HepG2 (cell line): ENCODE data around the gene DNAJC11. TPM values are rescaled to one million over a fixed set of nuclear protein-coding genes. Genes with fewer than 3 reads are reported as not detected.

Source experiments
- ARNTL ChIP-seq: sonication (generic); formaldehyde crosslinking; IDR thresholded peaks from 2 replicates; pipeline ENCODE4 v1.4.0; 2020; ENCODE audit warnings: mild to moderate bottlenecking, missing genetic modification reagents
- BCLAF1 ChIP-seq: fragments of 450-650 bp; IDR thresholded peaks from 2 replicates; pipeline ENCODE4 v1.6.1; 2017; ENCODE audit warnings: mild to moderate bottlenecking
- CBX5 ChIP-seq: sonication (generic); formaldehyde crosslinking; IDR thresholded peaks from 2 replicates; pipeline ENCODE4 v1.4.0; 2020; ENCODE audit warnings: missing genetic modification reagents, borderline replicate concordance
- CHD4 ChIP-seq: fragments of 200-600 bp; sonication (generic); IDR thresholded peaks from 2 replicates; pipeline ENCODE4 v1.7.0; 2017; ENCODE audit warnings: mild to moderate bottlenecking, low read length, borderline replicate concordance
- DNMT1 ChIP-seq: sonication (generic); formaldehyde crosslinking; IDR thresholded peaks from 2 replicates; pipeline ENCODE4 v1.5.1; 2020; ENCODE audit warnings: mild to moderate bottlenecking, missing genetic modification reagents
- HNF4G ChIP-seq, 2 experiments: sonication (generic) in 1 of 2; formaldehyde crosslinking in 1 of 2; IDR thresholded peaks; 2 replicates each; pipeline versions ENCODE4 v1.4.0 to v1.6.1; 2011 to 2020; ENCODE audit warnings: borderline replicate concordance in 2 of 2, low read depth in 2 of 2, mild to moderate bottlenecking in 2 of 2, low read length in 1 of 2, missing genetic modification reagents in 1 of 2, moderate library complexity in 1 of 2
- MAF1 ChIP-seq: sonication (generic); formaldehyde crosslinking; IDR thresholded peaks from 2 replicates; pipeline ENCODE4 v1.5.0; 2020; ENCODE audit warnings: missing genetic modification reagents, borderline replicate concordance
- PCBP2 ChIP-seq: fragments of 200-400 bp; formaldehyde crosslinking; optimal IDR thresholded peaks from 2 replicates; pipeline ENCODE3; 2018; ENCODE audit warnings: low read length, low read depth; ENCODE audit not compliant: poor library complexity, severe bottlenecking
- POGZ ChIP-seq: sonication (generic); formaldehyde crosslinking; IDR thresholded peaks from 2 replicates; pipeline ENCODE4 v1.4.0; 2020; ENCODE audit warnings: mild to moderate bottlenecking, missing genetic modification reagents
- REST ChIP-seq, 2 experiments: IDR thresholded peaks; 2 replicates each; pipeline ENCODE4 v1.6.1; 2011 to 2012; ENCODE audit warnings: low read length in 2 of 2, borderline replicate concordance in 1 of 2, low read depth in 1 of 2, mild to moderate bottlenecking in 1 of 2, moderate library complexity in 1 of 2
- SATB2 ChIP-seq: sonication (generic); formaldehyde crosslinking; IDR thresholded peaks from 2 replicates; pipeline ENCODE4 v1.5.0; 2020; ENCODE audit warnings: missing genetic modification reagents
- ZBTB20 ChIP-seq: sonication (generic); formaldehyde crosslinking; IDR thresholded peaks from 2 replicates; pipeline ENCODE4 v1.8.1; 2023; ENCODE audit warnings: missing genetic modification reagents, low read depth, mild to moderate bottlenecking, borderline replicate concordance
- ZNF143 ChIP-seq: sonication (generic); formaldehyde crosslinking; IDR thresholded peaks from 2 replicates; pipeline ENCODE4 v1.4.0; 2020; ENCODE audit warnings: missing genetic modification reagents
- ZNF337 ChIP-seq: sonication (generic); formaldehyde crosslinking; IDR thresholded peaks from 2 replicates; pipeline ENCODE4 v1.5.1; 2020; ENCODE audit warnings: missing genetic modification reagents, low read depth, mild to moderate bottlenecking, borderline replicate concordance
- ZNF687 ChIP-seq: sonication (generic); formaldehyde crosslinking; IDR thresholded peaks from 2 replicates; pipeline ENCODE4 v1.5.1; 2020; ENCODE audit warnings: mild to moderate bottlenecking, missing genetic modification reagents, moderate library complexity
- polyA plus RNA-seq, 8 experiments: library from polyadenylated mRNA; depleted of rRNA in 3 of 8; stranded (reverse) in 7 of 8; unstranded in 1 of 8; fragments of >200 nt; fragmentation: Illumina TruSeq in 4 of 8; extraction: Trizol in 4 of 8; gene quantifications; 2 replicates each; pipeline versions ENCODE4 v1.2.1 to v1.2.3, GENCODE V29; 2011 to 2016; ENCODE audit warnings: low read depth in 4 of 8, missing spikeins in 1 of 8, mixed read lengths in 1 of 8; ENCODE audit not compliant: insufficient read depth in 1 of 8
- total RNA-seq, 5 experiments: library from RNA; depleted of rRNA; stranded (reverse); fragments of >200 nt; fragmentation: Illumina TruSeq; extraction: Trizol; gene quantifications; 2 replicates each; pipeline ENCODE4 v1.2.3, GENCODE V29; 2016; ENCODE audit warnings: low read depth in 1 of 5
- TF ChIP-seq, protein P1 (sequence below): IDR thresholded peaks from 2 replicates; pipeline ENCODE4 v1.6.1; 2016; ENCODE audit warnings: mild to moderate bottlenecking

The DNAJC11 gene
- total and polyA plus RNA-seq, 2 of the 13 experiments (the other 11 are each of a cell fraction or from before 2014, with no cell fraction given): 25.1 to 47.6 TPM

GRCh38 chr1:6602669-6603237 is 98.9 kb downstream of the DNAJC11 start, which contains the start of gene KLHL21 (continued):
- TF ChIP-seq ZNF143 (no peak; the same call in 1 of the 2 replicates), ZNF687 (CRISPR knock-in tag) (peak; percentile 47), REST (IDR thresholded peaks at IDR 0.05; ENCODE audit: borderline replicate concordance in 1 of 2, low read depth in 1 of 2, low read length in 2 of 2) (0 out of 4 replicates have a peak, but pooled peaks of 1 of the 2 experiments have one; percentile 44), DNMT1 (CRISPR knock-in tag) (0 out of 2 replicates have a peak, but pooled peaks have one; percentile 65), BCLAF1 (no peak), POGZ (CRISPR knock-in tag) (no peak), ZNF337 (CRISPR knock-in tag) (no peak), CBX5 (CRISPR knock-in tag) (no peak), SATB2 (CRISPR knock-in tag) (no peak), ARNTL (CRISPR knock-in tag) (peak; percentile 36; the same call in 1 of the 2 replicates), MAF1 (CRISPR knock-in tag) (no peak), ZBTB20 (CRISPR knock-in tag) (no peak; the same call in 1 of the 2 replicates), PCBP2 (no peak), HNF4G (IDR thresholded peaks at IDR 0.05; ENCODE audit: borderline replicate concordance, low read depth, low read length) (no peak), HNF4G (CRISPR knock-in tag; IDR thresholded peaks at IDR 0.05; ENCODE audit: borderline replicate concordance, low read depth) (peak; percentile 6; the same call in 1 of the 2 replicates), CHD4 (no peak)
- TF ChIP-seq, protein P1, sequence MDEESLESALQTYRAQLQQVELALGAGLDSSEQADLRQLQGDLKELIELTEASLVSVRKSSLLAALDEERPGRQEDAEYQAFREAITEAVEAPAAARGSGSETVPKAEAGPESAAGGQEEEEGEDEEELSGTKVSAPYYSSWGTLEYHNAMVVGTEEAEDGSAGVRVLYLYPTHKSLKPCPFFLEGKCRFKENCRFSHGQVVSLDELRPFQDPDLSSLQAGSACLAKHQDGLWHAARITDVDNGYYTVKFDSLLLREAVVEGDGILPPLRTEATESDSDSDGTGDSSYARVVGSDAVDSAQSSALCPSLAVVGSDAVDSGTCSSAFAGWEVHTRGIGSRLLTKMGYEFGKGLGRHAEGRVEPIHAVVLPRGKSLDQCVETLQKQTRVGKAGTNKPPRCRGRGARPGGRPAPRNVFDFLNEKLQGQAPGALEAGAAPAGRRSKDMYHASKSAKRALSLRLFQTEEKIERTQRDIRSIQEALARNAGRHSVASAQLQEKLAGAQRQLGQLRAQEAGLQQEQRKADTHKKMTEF (CRISPR knock-in tag): peak; percentile 35; the same call in 1 of the 2 replicates
